K562 treated with DMSO at 1 percent for 4 hours (cell line): ENCODE measurements around the gene TIMM8A. TPM values are rescaled to one million over a fixed set of nuclear protein-coding genes. Genes with fewer than 3 reads are reported as not detected.

Experiments used
- total RNA-seq: library from RNA; unstranded; fragments of 300-600 nt; gene quantifications from 2 replicates; pipeline ENCODE4 v1.2.3, GENCODE V29; 2022; ENCODE audit not compliant: insufficient read depth

TIMM8A gene
- 6.4 and 9.0 TPM in 2 replicates for total RNA-seq

GRCh38 chrX:101348452-101349192, at the start of gene TIMM8A:
Gene TIMM8A, minus strand, starts transcription at chrX:101348742. Its CDS starts 78 bp downstream, at chrX:101348664.

GRCh38 chrX:101390664-101391525, 42.4 kb upstream of the TIMM8A start, which contains the start of gene RPL36A:
Gene RPL36A, plus strand, starts transcription at chrX:101391011. Its CDS starts 33 bp downstream, at chrX:101391044.

GRCh38 chrX:101385795-101386541, 37.4 kb upstream of the TIMM8A start, which contains the start of gene BTK:
Gene BTK, minus strand, starts transcription at chrX:101386191. Its CDS starts 10,907 bp downstream, at chrX:101375284.

Other genes starting within 250 kb of the TIMM8A start
- 0.57 and 0.82 TPM in 2 replicates for gene DRP2, start 129.0 kb downstream of the TIMM8A start, total RNA-seq
- not detected in 2 replicates for gene TAF7L, start 57.4 kb downstream of the TIMM8A start, total RNA-seq
- 22.8 and 33.4 TPM in 2 replicates for gene BTK, start 37.4 kb upstream of the TIMM8A start, total RNA-seq
- gene RPL36A, start 42.3 kb upstream of the TIMM8A start, total RNA-seq = 5,484 and 5,644 TPM in 2 replicates
- 37.9 and 51.4 TPM in 2 replicates for gene GLA, start 59.2 kb upstream of the TIMM8A start, total RNA-seq
- 25.9 and 32.2 TPM in 2 replicates for gene HNRNPH2, start 59.5 kb upstream of the TIMM8A start, total RNA-seq
- not detected in 2 replicates for gene ARMCX4, start 136.7 kb upstream of the TIMM8A start, total RNA-seq
- 0.81 TPM in 1 of 2 replicates, not detected in the other for gene ARMCX1, start 201.8 kb upstream of the TIMM8A start, total RNA-seq